ENCODE measurements around the gene HIVEP3. TPM values are rescaled to one million over a fixed set of nuclear protein-coding genes. Genes with fewer than 3 reads are reported as not detected.

HIVEP3 gene
- total RNA-seq, 1 experiment from 2014 or later, result not detected

DNA sequence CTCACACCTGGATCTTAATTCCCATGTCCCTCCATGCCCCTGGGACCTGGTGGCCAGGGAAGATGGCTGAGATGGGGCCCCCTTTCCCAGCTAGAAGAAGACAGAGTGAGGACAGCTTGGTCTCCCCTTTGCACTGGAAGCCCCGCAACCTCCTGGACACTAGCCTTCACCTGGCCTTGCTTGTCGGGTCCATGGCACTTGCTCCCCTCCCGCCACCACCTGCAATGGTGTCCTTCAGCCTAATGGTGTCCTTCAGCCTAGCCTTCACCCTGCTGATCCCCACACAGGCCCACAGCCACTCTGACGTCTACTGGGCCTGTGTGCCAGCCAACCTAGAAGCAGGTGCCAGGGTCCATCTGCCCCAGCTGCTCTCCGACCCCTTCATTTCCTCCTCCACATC is 388.3 kb downstream of the HIVEP3 start:
- in situ Hi-C loops (cut with HindIII; ENCODE audit: low sequenced_read_pairs), result no loop called here
- DNase-seq (ENCODE audit: low spot score), result no peak

DNA sequence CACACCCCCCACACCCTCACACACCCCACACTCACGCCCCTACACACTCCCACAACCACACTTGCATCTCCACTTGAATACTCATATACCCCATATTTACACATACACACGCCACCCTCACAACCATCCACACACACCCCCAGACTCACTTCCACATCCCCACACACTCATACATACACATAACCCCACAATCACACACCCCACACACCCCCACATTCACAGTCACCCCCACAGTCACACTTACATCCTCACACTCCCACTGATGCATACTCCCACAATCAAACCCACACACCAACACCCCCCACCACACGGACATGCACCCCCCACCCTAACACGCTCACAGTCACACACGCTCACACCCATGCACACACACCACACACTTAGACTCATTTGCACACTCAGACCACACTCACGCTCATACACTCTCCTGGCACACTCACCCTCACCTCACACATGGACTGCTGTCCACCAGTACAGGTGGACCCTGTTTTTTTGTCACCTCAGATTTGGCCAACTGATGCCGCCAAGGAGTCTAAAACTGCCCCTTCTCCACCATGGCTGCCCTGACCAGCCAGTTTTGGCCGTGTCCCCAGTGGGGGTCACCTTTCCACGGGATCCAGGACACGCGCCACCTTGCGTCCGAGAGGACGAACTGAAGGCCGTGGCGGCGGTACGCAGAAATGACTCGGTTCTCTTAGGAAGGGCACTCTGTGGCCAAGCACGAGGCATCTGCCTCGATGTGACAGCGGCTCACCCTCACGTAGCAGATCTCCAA is 388.9 kb downstream of the HIVEP3 start:
- no peak for DNase-seq (ENCODE audit: low spot score)
- in situ Hi-C loops (cut with HindIII; ENCODE audit: low sequenced_read_pairs), result no loop called here

DNA sequence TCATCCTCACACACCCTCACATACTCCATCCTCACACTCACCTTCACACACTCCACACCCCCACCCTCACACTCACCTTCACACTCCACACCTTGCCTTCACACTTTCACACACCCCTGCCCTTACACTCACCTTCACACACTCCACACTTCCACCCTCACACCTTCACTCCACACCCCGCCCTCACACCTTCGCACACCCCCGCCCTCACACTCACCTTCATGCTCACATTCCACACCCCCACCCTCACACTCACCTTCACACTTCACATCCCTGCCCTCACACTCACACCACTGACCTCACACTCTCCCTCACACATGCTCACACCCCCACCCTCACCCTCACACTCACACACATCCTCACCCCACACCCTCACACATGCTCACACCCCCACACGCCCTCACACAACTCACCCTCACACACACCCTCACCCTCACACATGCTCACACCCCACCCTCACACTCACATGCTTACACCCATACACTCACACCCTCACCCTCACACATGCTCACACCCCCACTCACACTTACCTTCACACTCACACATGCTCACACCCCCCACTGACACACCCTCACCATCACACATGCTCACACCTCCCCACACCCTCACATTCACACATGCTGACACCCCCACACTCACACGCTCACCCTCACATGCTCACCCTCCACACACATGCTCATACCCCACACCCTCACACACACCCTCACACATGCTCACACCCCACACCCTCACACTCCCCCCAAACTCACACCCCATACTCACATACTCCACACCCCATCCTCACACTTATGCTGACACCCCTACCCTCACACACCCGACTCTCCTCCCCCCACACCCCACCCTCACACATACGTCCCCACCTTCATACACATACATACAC is 389.8 kb downstream of the HIVEP3 start:
- in situ Hi-C loops (cut with HindIII; ENCODE audit: low sequenced_read_pairs), result no loop called here
- no peak for DNase-seq (ENCODE audit: low spot score)

DNA sequence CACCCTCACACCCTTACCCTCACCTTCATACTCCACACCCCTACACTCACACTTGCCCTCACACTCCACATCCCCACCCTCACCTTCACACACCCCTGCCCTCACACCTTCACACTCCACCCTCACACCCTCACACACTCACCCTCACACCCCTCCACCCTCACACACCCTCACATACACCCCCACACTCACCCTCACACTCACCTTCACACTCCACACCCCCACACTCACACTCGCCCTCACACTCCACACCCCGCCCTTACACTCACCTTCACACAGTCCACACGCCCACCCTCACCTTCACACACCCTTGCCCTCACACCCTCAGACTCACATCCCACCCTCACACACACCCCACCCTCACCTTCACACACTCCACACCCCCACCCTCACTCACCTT is 390.6 kb downstream of the HIVEP3 start:
- in situ Hi-C loops (cut with HindIII; ENCODE audit: low sequenced_read_pairs), result no loop called here
- DNase-seq (ENCODE audit: low spot score), result no peak

DNA sequence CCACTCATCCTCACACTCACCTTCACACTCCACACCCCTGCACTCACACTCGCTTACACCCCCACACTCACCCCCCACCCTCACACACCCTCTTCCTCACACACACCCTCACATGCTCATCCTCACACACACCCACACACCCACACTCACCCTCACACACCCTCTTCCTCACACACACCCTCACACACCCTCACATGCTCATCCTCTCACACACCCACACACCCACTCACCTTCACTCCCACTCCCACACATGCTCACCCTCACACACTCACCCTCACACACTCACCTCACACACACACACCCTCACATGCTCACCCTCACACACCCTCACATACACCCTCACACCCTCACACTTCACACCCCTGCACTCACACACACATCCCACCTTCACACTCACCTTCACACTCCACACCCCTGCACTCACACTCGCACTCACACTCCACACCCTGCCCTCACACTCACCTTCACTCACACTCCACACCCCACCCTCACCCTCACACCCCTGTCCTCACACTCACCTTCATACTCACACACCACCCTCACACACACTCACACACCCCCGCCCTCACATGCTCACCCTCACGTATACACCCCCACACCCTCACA is 391.7 kb downstream of the HIVEP3 start:
- in situ Hi-C loops (cut with HindIII; ENCODE audit: low sequenced_read_pairs), result no loop called here
- no peak for DNase-seq (ENCODE audit: low spot score)

DNA sequence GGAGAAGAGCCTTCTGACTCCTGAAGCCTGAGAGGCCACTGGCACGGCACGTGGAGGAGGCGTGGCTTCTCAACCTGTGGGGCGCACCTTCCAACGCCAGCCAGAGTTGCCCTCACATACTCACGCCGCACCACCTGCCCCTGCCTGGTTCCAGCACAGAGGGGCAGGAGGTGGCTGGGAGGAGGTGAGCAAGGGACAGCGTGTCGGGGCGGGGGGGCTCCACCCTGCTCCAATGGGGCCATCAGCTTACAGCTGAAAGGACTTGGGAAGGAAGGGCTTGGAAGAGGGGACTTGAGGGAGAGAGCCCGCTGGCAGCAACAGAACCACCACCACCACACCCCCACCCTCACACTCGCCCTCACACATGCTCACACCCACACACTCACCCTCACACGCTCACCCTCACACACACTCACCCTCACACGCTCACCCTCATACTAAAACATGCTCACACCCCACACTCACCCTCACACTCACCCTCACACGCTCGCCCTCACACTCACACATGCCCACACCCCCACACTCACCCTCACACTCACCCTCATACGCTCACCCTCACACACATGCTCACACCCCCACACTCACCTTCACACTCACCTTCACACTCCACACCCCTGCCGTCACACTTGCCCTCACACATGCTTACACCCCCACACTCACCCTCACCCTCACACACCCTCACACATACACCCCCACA is 392.7 kb downstream of the HIVEP3 start:
- in situ Hi-C loops (cut with HindIII; ENCODE audit: low sequenced_read_pairs), result no loop called here
- DNase-seq (ENCODE audit: low spot score), result no peak

DNA sequence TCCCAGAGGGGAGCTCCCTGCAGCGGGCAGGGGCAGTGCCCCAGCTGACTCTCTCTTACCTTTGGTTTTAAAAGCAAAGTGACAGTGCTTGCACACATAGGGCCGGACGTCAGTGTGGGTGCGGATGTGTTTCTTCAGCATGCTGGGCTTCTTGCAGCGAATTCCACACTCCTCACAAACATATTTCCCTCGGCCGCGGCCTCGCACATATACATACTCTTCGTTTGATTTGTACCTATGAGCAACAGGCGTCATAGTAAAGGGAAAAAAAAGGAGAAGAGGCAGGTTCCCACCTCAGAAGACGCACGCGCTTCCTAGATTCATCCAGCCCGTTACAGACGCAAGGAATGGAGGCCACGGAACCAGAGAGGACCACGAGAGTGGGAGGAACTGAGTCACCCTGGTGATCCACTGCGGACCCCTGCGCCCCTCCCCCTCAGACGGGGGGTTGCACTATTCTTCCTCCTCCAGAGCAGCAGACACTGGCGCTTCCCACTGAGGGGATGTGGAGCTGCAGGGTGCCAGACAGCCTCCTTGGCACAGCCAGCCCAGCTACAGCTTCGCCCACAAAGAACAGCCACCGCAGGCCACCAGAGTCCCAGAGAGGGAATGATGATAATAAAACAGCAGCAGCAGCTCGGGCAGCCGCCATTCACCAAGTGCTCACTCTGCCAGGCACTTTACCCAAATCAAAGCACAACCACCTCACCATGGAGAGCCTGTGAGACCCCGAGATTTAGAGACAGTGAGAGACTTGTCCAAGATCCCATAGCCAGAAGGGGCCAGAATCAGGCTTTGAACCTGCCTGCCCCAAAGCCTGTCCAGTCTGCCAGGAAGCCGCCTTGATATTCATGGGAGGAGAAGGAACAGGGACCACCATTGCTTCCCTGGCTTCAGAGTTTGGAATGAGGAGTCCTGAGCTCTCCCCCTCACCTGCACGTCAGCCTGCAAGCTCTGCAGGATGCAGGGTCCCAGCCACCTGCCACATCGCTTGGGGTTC is 393.7 kb downstream of the HIVEP3 start:
- no peak for DNase-seq (ENCODE audit: low spot score)
- in situ Hi-C loops (cut with HindIII; ENCODE audit: low sequenced_read_pairs), result no loop called here

DNA sequence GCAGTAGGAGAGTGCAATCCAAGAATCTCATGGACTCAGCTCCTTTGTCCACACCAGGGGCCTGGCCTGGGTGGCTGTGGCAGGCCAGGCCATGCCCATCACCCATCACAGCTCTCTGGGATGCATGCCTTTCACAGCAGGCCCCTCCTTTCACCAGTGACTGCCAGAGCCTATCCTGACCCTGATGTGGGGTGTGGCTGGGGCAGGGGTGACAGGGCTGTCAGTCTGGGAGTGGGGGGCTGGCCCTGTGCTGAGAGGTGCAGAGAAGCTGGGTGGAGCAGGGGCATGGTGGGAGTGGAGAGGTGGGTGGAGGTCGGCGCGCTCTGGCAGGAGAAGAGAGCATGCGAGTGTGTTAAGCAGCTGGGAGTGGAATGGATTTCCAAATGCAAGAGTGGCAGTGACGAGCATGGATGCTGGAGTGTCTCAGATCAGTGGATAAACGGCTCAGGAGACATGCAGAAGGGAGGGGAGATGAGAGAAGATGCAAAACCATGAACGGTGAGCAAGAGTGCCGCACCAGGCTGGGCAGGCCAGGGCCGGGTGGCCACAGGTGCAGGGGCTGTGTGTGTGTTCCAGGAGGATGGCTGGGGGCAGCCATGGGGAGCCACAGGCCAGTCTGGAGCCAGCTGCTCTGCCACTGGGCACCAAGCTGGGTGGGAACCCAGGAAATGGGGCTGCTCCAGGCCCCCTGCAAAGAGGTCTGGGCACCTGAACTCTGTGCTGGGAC is 394.6 kb downstream of the HIVEP3 start:
- in situ Hi-C loops (cut with HindIII; ENCODE audit: low sequenced_read_pairs), result no loop called here
- DNase-seq (ENCODE audit: low spot score), result no peak

DNA sequence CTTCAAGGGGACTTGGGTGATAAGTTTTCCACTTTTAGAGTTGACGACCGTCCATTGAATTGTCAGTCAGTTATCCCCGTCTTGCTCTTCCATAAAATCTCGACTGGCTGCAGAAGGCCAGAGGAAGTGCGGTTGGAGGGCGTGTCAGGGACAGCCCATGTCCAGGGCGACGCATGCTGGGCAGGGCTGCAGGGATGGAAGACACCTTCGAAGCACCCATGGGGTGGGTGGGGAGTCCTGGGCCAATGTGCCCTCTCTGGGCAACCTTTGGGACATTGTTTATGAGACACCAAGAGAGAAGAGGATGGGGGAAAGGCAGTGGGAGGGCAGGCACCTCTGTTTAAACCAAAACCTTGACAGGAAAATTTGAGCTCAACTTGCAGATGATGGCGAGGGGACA is 395.7 kb downstream of the HIVEP3 start:
- in situ Hi-C loops (cut with HindIII; ENCODE audit: low sequenced_read_pairs), result no loop called here

DNA sequence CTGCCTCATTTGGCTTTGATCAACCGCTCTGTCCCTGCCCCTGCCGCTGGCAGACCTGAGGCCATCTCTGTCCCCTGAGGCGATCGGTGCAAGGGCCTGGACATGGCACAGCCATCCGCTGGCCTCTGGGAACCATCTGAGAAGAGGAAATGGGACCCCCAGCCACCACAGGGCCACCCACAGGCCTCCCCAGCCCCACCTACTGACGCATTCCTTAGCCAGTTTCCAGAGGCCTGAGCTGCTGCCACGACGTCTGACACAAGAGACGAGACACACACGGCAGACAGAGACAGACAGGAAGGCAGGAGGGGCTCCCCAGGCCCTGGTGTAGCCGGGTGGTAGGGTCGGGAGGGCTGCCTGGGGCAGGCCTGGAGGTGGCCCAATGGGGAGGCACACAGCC is 397.0 kb downstream of the HIVEP3 start:
- in situ Hi-C loops (cut with HindIII; ENCODE audit: low sequenced_read_pairs), result no loop called here

More for the DNA sequence above, 395.7 kb downstream of the HIVEP3 start:
- DNase-seq (ENCODE audit: low spot score), result no peak

DNA sequence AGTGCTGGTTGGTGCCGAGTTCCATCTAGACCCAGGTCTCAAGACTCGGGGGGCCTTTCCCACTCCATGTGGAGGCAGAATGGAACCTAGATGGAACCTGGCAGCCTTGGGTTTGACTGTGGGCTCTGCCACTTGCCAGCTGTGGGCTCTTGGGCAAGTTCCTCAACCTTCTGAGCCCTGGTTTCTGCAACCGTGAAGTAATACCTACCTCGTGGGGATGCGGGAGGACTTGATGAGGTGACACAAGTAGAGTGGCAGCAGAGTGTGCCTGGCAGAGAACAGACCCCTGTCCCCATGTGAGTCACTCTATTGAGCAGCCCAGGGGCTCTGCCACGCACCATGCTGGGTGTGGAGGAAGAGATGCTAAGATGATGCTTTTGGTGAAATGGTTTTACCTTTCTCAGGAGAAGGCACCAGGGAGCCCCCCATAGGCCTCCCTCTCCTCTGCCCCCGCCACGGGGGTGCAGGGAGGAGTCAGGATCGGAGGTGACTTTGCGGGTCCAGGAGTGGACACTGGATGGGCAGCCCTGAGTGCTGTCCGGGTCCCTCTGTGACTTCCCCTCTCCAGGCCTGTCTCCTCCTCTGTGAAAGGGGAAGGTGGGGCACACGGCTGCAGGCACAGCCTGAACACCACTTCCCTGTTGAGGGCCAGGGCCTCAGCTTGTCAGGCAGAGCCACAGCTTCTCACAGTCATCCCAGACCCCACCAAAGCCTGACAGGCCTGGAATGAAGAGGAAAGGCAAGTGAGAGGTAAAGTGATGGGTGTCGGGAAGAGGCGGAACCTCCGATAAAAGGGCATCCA is 397.6 kb downstream of the HIVEP3 start:
- DNase-seq (ENCODE audit: low spot score), result no peak
- in situ Hi-C loops (cut with HindIII; ENCODE audit: low sequenced_read_pairs), result no loop called here

More for the DNA sequence above, 397.0 kb downstream of the HIVEP3 start:
- DNase-seq (ENCODE audit: low spot score), result no peak

DNA sequence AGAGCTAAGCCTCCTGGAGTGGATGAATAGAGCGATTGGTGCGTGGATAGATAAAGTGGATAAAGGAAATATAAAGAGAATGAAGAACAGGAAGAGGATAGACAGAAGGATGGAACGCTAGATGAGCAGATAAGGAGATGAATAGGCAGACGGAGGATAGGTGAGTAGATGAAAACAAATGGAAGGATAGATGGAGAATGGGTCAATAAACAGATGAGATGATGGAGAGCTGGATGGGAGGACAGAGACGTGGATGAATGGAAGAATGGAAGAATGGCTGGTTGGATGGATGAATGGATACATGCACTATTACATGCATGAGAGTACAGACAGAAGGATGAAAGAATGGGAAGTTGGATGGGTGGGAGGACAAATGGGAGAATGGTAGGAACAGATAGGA is 399.1 kb downstream of the HIVEP3 start:
- DNase-seq (ENCODE audit: low spot score), result no peak
- in situ Hi-C loops (cut with HindIII; ENCODE audit: low sequenced_read_pairs), result no loop called here

DNA sequence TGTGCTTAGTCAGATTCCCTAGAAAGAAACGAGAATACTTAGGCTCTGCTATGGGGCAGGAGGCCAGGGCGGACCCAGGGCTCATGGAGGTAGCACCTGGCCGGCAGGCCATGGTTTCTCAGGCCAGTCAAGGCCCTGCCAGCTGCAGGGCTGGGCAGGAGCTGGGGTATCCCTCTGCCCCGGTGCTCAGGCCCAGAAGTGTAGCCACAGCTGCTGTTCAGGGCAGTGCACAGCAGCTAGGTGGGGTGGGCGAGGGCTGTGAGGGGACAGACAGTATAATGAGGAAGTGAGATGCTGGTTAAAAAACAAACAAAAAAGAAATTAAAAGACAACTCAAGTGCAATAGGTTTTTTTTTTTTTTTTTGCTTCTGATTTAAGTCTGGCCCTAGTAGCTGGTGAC is 400.3 kb downstream of the HIVEP3 start:
- no peak for DNase-seq (ENCODE audit: low spot score)
- in situ Hi-C loops (cut with HindIII; ENCODE audit: low sequenced_read_pairs), result no loop called here

DNA sequence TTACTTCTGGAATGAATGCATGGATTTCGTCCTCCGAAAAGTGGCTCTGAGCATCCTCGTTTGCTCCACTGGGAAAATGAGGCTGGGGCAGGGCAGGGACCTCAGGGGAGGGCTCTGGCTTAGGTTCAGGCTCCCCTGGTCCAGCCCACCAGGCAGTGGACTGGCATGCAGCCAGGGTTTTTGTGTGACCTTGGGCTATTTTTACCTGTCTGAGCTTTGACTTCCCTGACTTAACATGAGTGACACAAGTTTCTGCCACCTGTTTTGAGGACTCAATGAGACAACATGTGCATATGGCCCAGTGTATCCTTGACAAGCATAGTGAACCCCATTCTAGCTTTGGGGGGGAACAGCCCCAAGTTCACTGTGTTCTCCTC is 401.7 kb downstream of the HIVEP3 start:
- in situ Hi-C loops (cut with HindIII; ENCODE audit: low sequenced_read_pairs), result no loop called here
- no peak for DNase-seq (ENCODE audit: low spot score)

DNA sequence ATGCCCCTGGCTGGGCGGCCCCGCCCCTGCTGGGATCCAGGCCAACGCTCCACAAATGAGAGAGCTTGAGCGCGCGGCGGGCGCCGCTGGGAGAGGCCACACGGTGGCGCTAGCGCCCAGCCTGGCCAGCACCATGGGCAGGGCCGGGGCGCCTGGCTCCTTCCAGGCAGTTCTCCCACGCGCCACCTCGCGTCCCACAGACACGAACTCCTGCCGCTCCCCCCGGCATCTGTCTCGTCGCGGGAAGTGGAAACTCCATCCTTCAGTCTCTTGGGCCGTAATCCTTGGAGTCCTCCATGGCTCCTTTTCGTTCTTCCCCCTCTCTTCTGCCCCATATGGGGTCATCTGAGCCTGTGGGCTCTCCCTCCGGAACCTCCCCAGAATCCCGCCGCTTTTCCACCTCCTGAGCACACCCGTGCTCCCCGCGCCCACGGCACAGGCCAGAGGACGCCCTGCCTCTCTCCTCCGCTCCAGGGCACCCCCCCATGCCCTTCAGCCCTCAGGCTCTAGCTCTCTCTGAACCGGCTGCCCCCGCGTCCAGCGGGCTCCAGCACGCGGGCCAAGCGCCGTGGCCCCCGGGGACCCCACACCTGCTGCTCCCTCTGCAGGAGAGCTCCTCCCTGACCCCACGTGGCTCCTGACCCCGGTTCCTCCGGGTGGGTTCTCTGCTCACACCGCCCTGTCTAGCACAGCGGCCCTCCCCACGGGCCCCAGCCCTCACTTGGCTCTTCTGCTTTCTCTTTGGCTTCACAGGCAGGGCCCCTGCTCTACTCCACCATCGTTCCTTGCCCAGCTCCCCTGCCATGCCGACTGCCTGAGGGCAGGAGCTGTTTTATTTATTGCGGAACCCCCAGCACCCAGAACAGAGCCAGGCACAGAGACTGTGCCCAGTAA is 402.3 kb downstream of the HIVEP3 start:
- in situ Hi-C loops (cut with HindIII; ENCODE audit: low sequenced_read_pairs), result no loop called here

DNA sequence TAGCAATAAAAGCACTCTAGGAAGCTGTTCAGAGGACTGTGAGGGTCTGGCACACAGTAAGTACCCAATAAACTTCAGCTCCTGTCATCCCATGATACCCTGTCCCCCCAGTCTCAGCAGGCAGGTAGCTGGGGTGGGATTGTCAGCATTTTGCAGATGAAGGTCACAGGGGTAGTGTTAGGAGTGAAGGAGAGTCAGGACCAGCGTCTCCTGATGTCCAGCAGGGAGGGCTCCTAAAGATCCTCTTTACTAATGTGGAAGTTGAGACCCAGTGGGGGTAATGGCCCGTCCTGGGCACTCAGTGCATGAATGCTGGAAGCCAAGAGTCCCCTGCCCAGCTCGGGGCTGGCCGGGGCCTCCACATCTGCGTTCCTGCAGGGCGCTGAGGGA is 402.9 kb downstream of the HIVEP3 start:
- in situ Hi-C loops (cut with HindIII; ENCODE audit: low sequenced_read_pairs), result no loop called here
- DNase-seq (ENCODE audit: low spot score), result no peak

More for the DNA sequence above, 402.3 kb downstream of the HIVEP3 start:
- peak; percentile 80 for DNase-seq (ENCODE audit: low spot score)
